GM23338 (cell line): ENCODE data around the gene NTN1. TPM values are rescaled to one million over a fixed set of nuclear protein-coding genes. Genes with fewer than 3 reads are reported as not detected.
A peak's percentile ranks its signal among the peaks of the same experiment; 100 is the strongest.

Experiments
- ATAC-seq: fragments of 200-7000 bp; cut with Tn5 transposase; 3 replicates; pipeline ENCODE4 v1.9.1; 2020
- DNase-seq: peaks from one replicate; pipeline ENCODE4 v3.0.0-alpha.2; 2015; ENCODE audit warnings: low spot score
- H2AFZ ChIP-seq: fragments of 200-600 bp; sonication (generic); 2 replicates; pipeline ENCODE4 v1.8.0; 2016; ENCODE audit warnings: antibody characterized with exemption, mild to moderate bottlenecking, moderate library complexity
- H3F3A ChIP-seq: fragments of 200-600 bp; sonication (generic); replicated peaks from 2 replicates; pipeline ENCODE4 v1.8.0; 2017; ENCODE audit warnings: antibody characterized with exemption, mixed run types, low read depth
- H3K27ac ChIP-seq: fragments of 200-600 bp; sonication (generic); 2 replicates; pipeline ENCODE4 v1.6.1; 2016; ENCODE audit warnings: low read depth
- H3K27me3 ChIP-seq: fragments of 200-600 bp; sonication (generic); 2 replicates; pipeline ENCODE4 v1.8.0; 2016; ENCODE audit warnings: mild to moderate bottlenecking, mixed run types, moderate library complexity; ENCODE audit not compliant: insufficient read depth
- H3K36me3 ChIP-seq: fragments of 200-600 bp; sonication (generic); 2 replicates; pipeline ENCODE4 v1.8.0; 2016; ENCODE audit warnings: mild to moderate bottlenecking; ENCODE audit not compliant: insufficient read depth
- H3K4me1 ChIP-seq: fragments of 200-600 bp; sonication (generic); 2 replicates; pipeline ENCODE4 v1.8.0; 2016; ENCODE audit warnings: mild to moderate bottlenecking, moderate library complexity; ENCODE audit not compliant: insufficient read depth
- H3K4me2 ChIP-seq: fragments of 200-600 bp; sonication (generic); 2 replicates; pipeline ENCODE4 v1.7.1; 2017; ENCODE audit warnings: mixed run types
- H3K4me3 ChIP-seq: fragments of 200-600 bp; sonication (generic); 2 replicates; pipeline ENCODE4 v1.6.1; 2016; ENCODE audit warnings: mixed run types
- H3K79me2 ChIP-seq: fragments of 200-600 bp; sonication (generic); replicated peaks from 2 replicates; pipeline ENCODE4 v1.8.0; 2017; ENCODE audit warnings: mild to moderate bottlenecking; ENCODE audit not compliant: insufficient read depth
- H3K9me2 ChIP-seq: fragments of 200-600 bp; sonication (generic); 2 replicates; pipeline ENCODE4 v1.8.0; 2017; ENCODE audit not compliant: insufficient read depth
- H4K20me1 ChIP-seq: fragments of 200-600 bp; sonication (generic); replicated peaks from 2 replicates; pipeline ENCODE4 v1.8.0; 2017; ENCODE audit warnings: mild to moderate bottlenecking; ENCODE audit not compliant: insufficient read depth
- H3K27ac Mint-ChIP-seq: 2 replicates; pipeline ENCODE4 v1.8.0; 2020; ENCODE audit warnings: inconsistent platforms, mild to moderate bottlenecking, moderate library complexity, mixed read lengths
- H3K27me3 Mint-ChIP-seq: 3 replicates; pipeline ENCODE4 v1.8.0; 2022; ENCODE audit warnings: low read depth, mild to moderate bottlenecking, moderate library complexity, mixed read lengths, inconsistent platforms; ENCODE audit not compliant: insufficient read depth, poor library complexity
- H3K36me3 Mint-ChIP-seq: 3 replicates; pipeline ENCODE4 v1.8.0; 2021; ENCODE audit warnings: low read depth, mild to moderate bottlenecking, inconsistent platforms, moderate library complexity, mixed read lengths
- H3K4me1 Mint-ChIP-seq: 3 replicates; pipeline ENCODE4 v1.8.0; 2020; ENCODE audit warnings: mild to moderate bottlenecking, inconsistent platforms, mixed read lengths
- H3K4me3 Mint-ChIP-seq: 3 replicates; pipeline ENCODE4 v1.8.0; 2021; ENCODE audit warnings: moderate library complexity, mild to moderate bottlenecking, inconsistent platforms, mixed read lengths
- H3K9me3 Mint-ChIP-seq: 3 replicates; pipeline ENCODE4 v1.8.0; 2020; ENCODE audit warnings: moderate library complexity, mild to moderate bottlenecking, inconsistent platforms, mixed read lengths
- CREB1 ChIP-seq: fragments of 250-450 bp; sonication (Bioruptor Pico); IDR thresholded peaks from 2 replicates; pipeline ENCODE4 v1.5.0; 2020; ENCODE audit warnings: low read depth, mild to moderate bottlenecking, moderate library complexity
- EZH2 ChIP-seq: fragments of 200-600 bp; sonication (generic); IDR thresholded peaks from one replicate; pipeline ENCODE4 v1.8.0; 2017; ENCODE audit warnings: antibody characterized with exemption, mild to moderate bottlenecking, low read depth; ENCODE audit not compliant: unreplicated experiment
- EZH2phosphoT487 ChIP-seq: fragments of 200-600 bp; sonication (generic); IDR thresholded peaks from one replicate; pipeline ENCODE4 v1.8.1; 2018; ENCODE audit warnings: antibody characterized with exemption; ENCODE audit not compliant: unreplicated experiment
- NANOG ChIP-seq: IDR thresholded peaks from 2 replicates; pipeline ENCODE4 v1.6.1; 2016; ENCODE audit warnings: antibody characterized with exemption, borderline replicate concordance
- POLR2AphosphoS5 ChIP-seq: IDR thresholded peaks from 2 replicates; pipeline ENCODE4 v1.6.1; 2016; ENCODE audit warnings: antibody characterized with exemption, low read depth
- STAT1 ChIP-seq: IDR thresholded peaks from one replicate; pipeline ENCODE4 v1.6.1; 2016; ENCODE audit warnings: antibody characterized with exemption; ENCODE audit not compliant: unreplicated experiment
- ZNF114 ChIP-seq: fragments of 250-450 bp; sonication (Bioruptor Pico); IDR thresholded peaks from 2 replicates; pipeline ENCODE4 v1.5.0; 2020; ENCODE audit warnings: mild to moderate bottlenecking, moderate library complexity
- ZNF331 ChIP-seq: fragments of 250-450 bp; sonication (Bioruptor Pico); IDR thresholded peaks from 2 replicates; pipeline ENCODE4 v1.5.0; 2020; ENCODE audit warnings: low read depth, mild to moderate bottlenecking, moderate library complexity
- polyA plus RNA-seq: library from polyadenylated mRNA; unstranded; fragments of >200 nt; fragmentation: Nextera tagmentation; extraction: Ambion mirVana; gene quantifications from 2 replicates; pipeline ENCODE4 v1.2.1, GENCODE V29; 2016
- total RNA-seq: library from RNA; depleted of rRNA; stranded (reverse); fragments of >200 nt; shearing (Covaris generic); gene quantifications from 2 replicates; pipeline ENCODE4 v1.2.3, GENCODE V29; 2014
- TF ChIP-seq, protein P1 (sequence below): IDR thresholded peaks from one replicate; pipeline ENCODE4 v1.6.1; 2018; ENCODE audit warnings: antibody characterized with exemption; ENCODE audit not compliant: unreplicated experiment

The NTN1 gene
- total and polyA plus RNA-seq, 2 experiments from 2014 or later: 0.57 to 2.6 TPM

DNA sequence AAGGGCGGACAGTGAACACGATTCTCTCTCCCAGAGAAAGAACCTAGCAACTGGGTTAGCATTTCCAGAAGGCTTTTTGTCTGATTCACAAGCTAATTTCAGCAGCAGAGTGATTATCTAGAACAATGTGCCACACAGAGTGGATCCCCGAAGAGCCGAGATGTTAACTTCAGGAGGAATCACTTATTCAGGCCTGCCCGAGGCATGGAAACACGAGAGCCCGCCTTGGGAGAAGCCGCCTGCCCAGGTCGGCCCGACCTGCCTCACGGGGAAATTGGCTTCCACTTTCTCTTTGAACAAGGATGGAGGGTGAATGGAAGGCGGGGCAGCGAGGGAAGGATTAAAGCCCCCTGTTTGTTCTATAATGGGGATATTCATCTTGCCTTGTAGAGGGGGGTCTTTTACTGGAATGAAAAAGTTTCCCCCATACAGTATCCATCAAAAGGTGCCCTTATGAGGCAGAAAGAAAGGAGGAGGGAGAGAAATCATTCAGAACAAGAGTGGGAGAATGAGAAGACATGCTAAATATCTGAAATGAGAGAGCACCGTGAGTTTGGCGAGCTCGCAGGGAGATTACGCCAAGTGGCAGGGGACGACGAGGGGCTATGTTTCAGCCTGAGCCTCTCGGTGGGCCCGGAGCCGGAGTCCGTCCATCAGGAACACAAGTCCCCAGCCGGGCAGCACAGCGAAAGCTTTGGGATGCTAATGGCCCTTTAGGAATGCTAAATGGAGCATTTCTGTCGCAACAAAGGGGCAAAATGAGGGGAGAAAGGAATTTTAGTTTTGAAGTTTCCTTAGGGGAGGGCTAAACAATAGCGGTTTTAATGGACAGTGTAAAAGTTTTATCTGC is 33.0 kb downstream of the NTN1 start:
- peaks cover 20% of the 10 kb centered on the region for H3K4me1 ChIP-seq
- Mint-ChIP-seq H3K4me3 (peak overlapping the region; percentile 55), H3K27ac (peak overlapping the region; percentile 25; the same call in 1 of the 2 replicates), H3K9me3 (peaks cover 6% of the 10 kb centered on the region; the same call in 2 of the 3 replicates), H3K4me1 (peaks cover 51% of the 10 kb centered on the region), H3K36me3 (peaks cover 8% of the 10 kb centered on the region; the same call in 2 of the 3 replicates), H3K27me3 (peaks cover 49% of the 10 kb centered on the region)
- no peaks in the 10 kb centered on the region for H3K36me3 ChIP-seq
- H3K27me3 ChIP-seq: peaks cover 47% of the 10 kb centered on the region
- TF ChIP-seq, protein P1, sequence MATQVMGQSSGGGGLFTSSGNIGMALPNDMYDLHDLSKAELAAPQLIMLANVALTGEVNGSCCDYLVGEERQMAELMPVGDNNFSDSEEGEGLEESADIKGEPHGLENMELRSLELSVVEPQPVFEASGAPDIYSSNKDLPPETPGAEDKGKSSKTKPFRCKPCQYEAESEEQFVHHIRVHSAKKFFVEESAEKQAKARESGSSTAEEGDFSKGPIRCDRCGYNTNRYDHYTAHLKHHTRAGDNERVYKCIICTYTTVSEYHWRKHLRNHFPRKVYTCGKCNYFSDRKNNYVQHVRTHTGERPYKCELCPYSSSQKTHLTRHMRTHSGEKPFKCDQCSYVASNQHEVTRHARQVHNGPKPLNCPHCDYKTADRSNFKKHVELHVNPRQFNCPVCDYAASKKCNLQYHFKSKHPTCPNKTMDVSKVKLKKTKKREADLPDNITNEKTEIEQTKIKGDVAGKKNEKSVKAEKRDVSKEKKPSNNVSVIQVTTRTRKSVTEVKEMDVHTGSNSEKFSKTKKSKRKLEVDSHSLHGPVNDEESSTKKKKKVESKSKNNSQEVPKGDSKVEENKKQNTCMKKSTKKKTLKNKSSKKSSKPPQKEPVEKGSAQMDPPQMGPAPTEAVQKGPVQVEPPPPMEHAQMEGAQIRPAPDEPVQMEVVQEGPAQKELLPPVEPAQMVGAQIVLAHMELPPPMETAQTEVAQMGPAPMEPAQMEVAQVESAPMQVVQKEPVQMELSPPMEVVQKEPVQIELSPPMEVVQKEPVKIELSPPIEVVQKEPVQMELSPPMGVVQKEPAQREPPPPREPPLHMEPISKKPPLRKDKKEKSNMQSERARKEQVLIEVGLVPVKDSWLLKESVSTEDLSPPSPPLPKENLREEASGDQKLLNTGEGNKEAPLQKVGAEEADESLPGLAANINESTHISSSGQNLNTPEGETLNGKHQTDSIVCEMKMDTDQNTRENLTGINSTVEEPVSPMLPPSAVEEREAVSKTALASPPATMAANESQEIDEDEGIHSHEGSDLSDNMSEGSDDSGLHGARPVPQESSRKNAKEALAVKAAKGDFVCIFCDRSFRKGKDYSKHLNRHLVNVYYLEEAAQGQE: no peak
- 0 out of 2 replicates have a peak, but pooled peaks have one; percentile 7 for TF ChIP-seq CREB1 (CRISPR knock-in tag)
- TF ChIP-seq NANOG: peak; percentile 85
- H3K4me3 ChIP-seq: peak overlapping the region; percentile 40
- H3K4me2 ChIP-seq: peak overlapping the region; percentile 70
- ATAC-seq: peak; percentile 96
- peak; percentile 96 for DNase-seq
- H3K79me2 ChIP-seq: no peaks in the 10 kb centered on the region
- no peak overlapping the region for H3K27ac ChIP-seq
- peak overlapping the region; percentile 2; the same call in 1 of the 2 replicates for H2AFZ ChIP-seq
- H3K9me2 ChIP-seq: 0 out of 2 replicates have a peak, but pooled peaks cover 11% of the 10 kb centered on the region
- H3F3A ChIP-seq: peaks cover 8% of the 10 kb centered on the region; the same call in 1 of the 2 replicates
- no peaks in the 10 kb centered on the region for H4K20me1 ChIP-seq

- H3K9me2 ChIP-seq: 0 out of 2 replicates have a peak, but pooled peaks cover 11% of the 10 kb centered on the region
- H3K79me2 ChIP-seq: no peaks in the 10 kb centered on the region
- no peak overlapping the region for H3K27ac ChIP-seq
- no peak overlapping the region for H3K27ac Mint-ChIP-seq
- peaks cover 49% of the 10 kb centered on the region for H3K27me3 Mint-ChIP-seq
- H3K4me1 ChIP-seq: peaks cover 20% of the 10 kb centered on the region
- H4K20me1 ChIP-seq: no peaks in the 10 kb centered on the region
- H3F3A ChIP-seq: peaks cover 8% of the 10 kb centered on the region; the same call in 1 of the 2 replicates
- peak overlapping the region; percentile 9; the same call in 1 of the 2 replicates for H3K4me2 ChIP-seq
- no peak overlapping the region for H3K4me3 ChIP-seq
- peak overlapping the region; percentile 55; the same call in 1 of the 3 replicates for H3K4me3 Mint-ChIP-seq
- H3K4me1 Mint-ChIP-seq: peaks cover 51% of the 10 kb centered on the region
- H3K36me3 ChIP-seq: no peaks in the 10 kb centered on the region
- H3K36me3 Mint-ChIP-seq: peaks cover 4% of the 10 kb centered on the region; the same call in 2 of the 3 replicates
- H3K27me3 ChIP-seq: peaks cover 47% of the 10 kb centered on the region
- DNase-seq (no peak), ATAC-seq (no peak)
- H2AFZ ChIP-seq: no peak overlapping the region
- peaks cover 3% of the 10 kb centered on the region; the same call in 2 of the 3 replicates for H3K9me3 Mint-ChIP-seq
- TF ChIP-seq POLR2AphosphoS5 (no peak), ZNF114 (CRISPR knock-in tag) (no peak), NANOG (no peak), STAT1 (no peak), EZH2 (no peak), EZH2phosphoT487 (no peak), CREB1 (CRISPR knock-in tag) (no peak), ZNF331 (no peak)
- TF ChIP-seq, protein P1: no peak
These were observed 34.0 kb downstream of the NTN1 start for GRCh38 chr17:9055281-9055680.
